Activated naive CD8-positive, alpha-beta T cell treated with anti-CD3 and anti-CD28 coated beads, Interleukin-2, amount 50 U/mL, for 16 hours (primary cell): ENCODE measurements around the gene NLN.

ENCODE experiments used
- DNase-seq: peaks from one replicate; pipeline ENCODE4 v3.0.0-alpha.2; 2020; ENCODE audit warnings: low read depth, low spot score

The NLN gene

GRCh38 chr5:65808818-65809217 is 86.8 kb downstream of the NLN start:
- DNase-seq, result no peak

- DNase-seq, result no peak
Observed at GRCh38 chr5:65809817-65810531, 88.0 kb downstream of the NLN start.

- DNase-seq, result no peak
Observed at GRCh38 chr5:65811004-65811403, 89.0 kb downstream of the NLN start.

- no peak for DNase-seq
Observed at GRCh38 chr5:65811885-65812284, 89.9 kb downstream of the NLN start.

GRCh38 chr5:65812648-65813047 is 90.6 kb downstream of the NLN start:
- no peak for DNase-seq

- no peak for DNase-seq
Observed at GRCh38 chr5:65813174-65813573, 91.2 kb downstream of the NLN start.

GRCh38 chr5:65815161-65815560 is 93.2 kb downstream of the NLN start:
- no peak for DNase-seq

- no peak for DNase-seq
Observed at GRCh38 chr5:65816729-65817128, 94.7 kb downstream of the NLN start.

- DNase-seq, result no peak
Observed at GRCh38 chr5:65817931-65818330, 95.9 kb downstream of the NLN start.

GRCh38 chr5:65818592-65818991 is 96.6 kb downstream of the NLN start:
- DNase-seq, result no peak

- no peak for DNase-seq
Observed at GRCh38 chr5:65819215-65819904, 97.4 kb downstream of the NLN start.

GRCh38 chr5:65819905-65820240 is 97.9 kb downstream of the NLN start:
- DNase-seq, result no peak

GRCh38 chr5:65820373-65820772 is 98.4 kb downstream of the NLN start:
- DNase-seq, result no peak

GRCh38 chr5:65821966-65822365 is 100.0 kb downstream of the NLN start:
- DNase-seq, result no peak

- no peak for DNase-seq
Observed at GRCh38 chr5:65822710-65823109, 100.7 kb downstream of the NLN start.

- no peak for DNase-seq
Observed at GRCh38 chr5:65823204-65823603, 101.2 kb downstream of the NLN start.

GRCh38 chr5:65823845-65824445 is 101.9 kb downstream of the NLN start:
- DNase-seq, result no peak

GRCh38 chr5:65825408-65826328 is 103.7 kb downstream of the NLN start:
- no peak for DNase-seq

- no peak for DNase-seq
Observed at GRCh38 chr5:65828022-65828896, 106.3 kb downstream of the NLN start.

- no peak for DNase-seq
Observed at GRCh38 chr5:65830856-65831255, 108.9 kb downstream of the NLN start.

GRCh38 chr5:65831276-65831675 is 109.3 kb downstream of the NLN start:
- no peak for DNase-seq
